HL-60 (cell line): ENCODE results near the gene TENM3.
"Not testable (repeated sequence)": the region's sequence is repeated elsewhere in the genome, so short reads cannot be mapped to it uniquely, and the experiment has no call there.

ENCODE experiments used
- DNase-seq, 2 experiments: peaks; one replicate each; pipeline ENCODE4 v3.0.0-alpha.2; 2010 to 2020; ENCODE audit warnings: low read depth in 1 of 2, low spot score in 1 of 2
- H3K27ac ChIP-seq: fragments of 250-450 bp; sonication (Bioruptor Pico); replicated peaks from 2 replicates; pipeline ENCODE4 v1.5.1; 2020; ENCODE audit warnings: mild to moderate bottlenecking, moderate library complexity
- H3K27me3 ChIP-seq: fragments of 250-450 bp; sonication (Bioruptor Pico); 2 replicates; pipeline ENCODE4 v1.5.1; 2021; ENCODE audit warnings: mild to moderate bottlenecking, moderate library complexity; ENCODE audit not compliant: insufficient read depth, poor library complexity, severe bottlenecking
- H3K4me3 ChIP-seq: replicated peaks from 2 replicates; pipeline ENCODE4 v1.5.1; 2011; ENCODE audit warnings: mild to moderate bottlenecking, control low read depth, low read length; ENCODE audit not compliant: insufficient read depth
- CTCF ChIP-seq: IDR thresholded peaks from one replicate; pipeline ENCODE4 v1.5.1; 2011; ENCODE audit warnings: low read length, control low read depth, inconsistent platforms; ENCODE audit not compliant: insufficient read depth
- GABPA ChIP-seq: IDR thresholded peaks from 2 replicates; pipeline ENCODE4 v1.6.1; 2012; ENCODE audit warnings: low read depth
- POLR2AphosphoS5 ChIP-seq: IDR thresholded peaks from 2 replicates; pipeline ENCODE4 v1.6.1; 2012; ENCODE audit warnings: low read depth
- REST ChIP-seq: IDR thresholded peaks from 2 replicates; pipeline ENCODE4 v1.6.1; 2012; ENCODE audit warnings: low read depth; ENCODE audit not compliant: insufficient replicate concordance
- SPI1 ChIP-seq: IDR thresholded peaks from 2 replicates; pipeline ENCODE4 v1.6.1; 2012; ENCODE audit warnings: low read depth, mild to moderate bottlenecking, borderline replicate concordance
- long read RNA-seq: library from polyadenylated mRNA; unstranded; transcript quantifications from one replicate; pipeline ENCODE4 v2.0.0, GENCODE V29; 2020

The TENM3 gene
- long read RNA-seq: 0 reads

- H3K27me3 ChIP-seq, H3K4me3 ChIP-seq, DNase-seq, H3K27ac ChIP-seq: not testable (repeated sequence)
Measured at GRCh38 chr4:182243204-182243603, at the start of gene TENM3. TENM3 (plus strand) TSS chr4:182243402; CDS start chr4:182324021, 80,619 bp downstream.

GRCh38 chr4:182194091-182194824, 48.9 kb upstream of the TENM3 start:
- no peaks in the 10 kb centered on the region for H3K27me3 ChIP-seq
- H3K4me3 ChIP-seq: no peak overlapping the region
- no peak overlapping the region for H3K27ac ChIP-seq
- DNase-seq: no peak
- TF ChIP-seq POLR2AphosphoS5: no peak
- TF ChIP-seq CTCF: no peak
- no peak for TF ChIP-seq SPI1
- no peak for TF ChIP-seq GABPA
- TF ChIP-seq REST: no peak

GRCh38 chr4:182197611-182198010, 45.6 kb upstream of the TENM3 start:
- Histone ChIP-seq H3K27ac (no peak overlapping the region), H3K4me3 (no peak overlapping the region), H3K27me3 (no peaks in the 10 kb centered on the region)
- no peak for TF ChIP-seq GABPA
- no peak for TF ChIP-seq SPI1
- TF ChIP-seq REST: no peak
- TF ChIP-seq POLR2AphosphoS5: no peak
- TF ChIP-seq CTCF: no peak
- DNase-seq: no peak

- no peak overlapping the region for H3K27ac ChIP-seq
- no peak for TF ChIP-seq GABPA
- TF ChIP-seq SPI1: no peak
- TF ChIP-seq REST: no peak
- TF ChIP-seq CTCF: no peak
- no peak for TF ChIP-seq POLR2AphosphoS5
- no peaks in the 10 kb centered on the region for H3K27me3 ChIP-seq
- no peak overlapping the region for H3K4me3 ChIP-seq
- DNase-seq: no peak
Measured at GRCh38 chr4:182201871-182202270, 41.3 kb upstream of the TENM3 start.
